ENCODE measurements around the gene UBAP1L.

UBAP1L gene

GRCh38 chr15:65060641-65061397, 54.2 kb downstream of the UBAP1L start:
- no peaks in the 10 kb centered on the region for H3K79me2 ChIP-seq (ENCODE audit: insufficient read depth, low read length)
- H3K9me3 ChIP-seq (ENCODE audit: insufficient read depth, low read depth, low read length), result no peaks in the 10 kb centered on the region
- H4K20me1 ChIP-seq (ENCODE audit: insufficient read depth, low read length, poor library complexity, severe bottlenecking), result no peaks in the 10 kb centered on the region
- H3K4me1 ChIP-seq (ENCODE audit: insufficient read depth, low read length, poor library complexity, severe bottlenecking), result peaks cover 17% of the 10 kb centered on the region
- TF ChIP-seq CTCF (conservative IDR thresholded peaks at IDR 0.05; ENCODE audit: low read length) (no peak), EZH2phosphoT487 (IDR thresholded peaks at IDR 0.05; ENCODE audit: borderline replicate concordance) (no peak)
- H3K9ac ChIP-seq (ENCODE audit: low read depth, low read length, poor library complexity, severe bottlenecking), result no peak overlapping the region
- H2AFZ ChIP-seq (ENCODE audit: low read length), result no peak overlapping the region
- no peak overlapping the region for H3K4me3 ChIP-seq (ENCODE audit: low read length, poor library complexity, severe bottlenecking)
- H3F3A ChIP-seq (ENCODE audit: low read depth), result peaks cover 2% of the 10 kb centered on the region; the same call in 1 of the 2 replicates
- H3K4me2 ChIP-seq (ENCODE audit: low read depth, low read length, poor library complexity, severe bottlenecking), result no peak overlapping the region
- H3K27me3 ChIP-seq (ENCODE audit: insufficient read depth, low read length, poor library complexity, severe bottlenecking), result no peaks in the 10 kb centered on the region
- no peaks in the 10 kb centered on the region for H3K9me2 ChIP-seq (replicated peaks; ENCODE audit: low read depth, low read length)
- no peaks in the 10 kb centered on the region for H3K36me3 ChIP-seq (ENCODE audit: insufficient read depth, low read length)

- Histone ChIP-seq H3K9me2 (replicated peaks; ENCODE audit: low read depth, low read length) (no peaks in the 10 kb centered on the region), H3K9ac (ENCODE audit: low read depth, low read length, poor library complexity, severe bottlenecking) (no peak overlapping the region), H3K79me2 (ENCODE audit: insufficient read depth, low read length) (no peaks in the 10 kb centered on the region), H3K4me1 (ENCODE audit: insufficient read depth, low read length, poor library complexity, severe bottlenecking) (peaks cover 25% of the 10 kb centered on the region), H3K36me3 (ENCODE audit: insufficient read depth, low read length) (no peaks in the 10 kb centered on the region), H3F3A (ENCODE audit: low read depth) (peaks cover 4% of the 10 kb centered on the region; the same call in 1 of the 2 replicates), H3K27me3 (ENCODE audit: insufficient read depth, low read length, poor library complexity, severe bottlenecking) (no peaks in the 10 kb centered on the region), H3K9me3 (ENCODE audit: insufficient read depth, low read depth, low read length) (no peaks in the 10 kb centered on the region), H3K4me3 (ENCODE audit: low read length, poor library complexity, severe bottlenecking) (no peak overlapping the region), H3K4me2 (ENCODE audit: low read depth, low read length, poor library complexity, severe bottlenecking) (no peak overlapping the region), H4K20me1 (ENCODE audit: insufficient read depth, low read length, poor library complexity, severe bottlenecking) (no peaks in the 10 kb centered on the region), H2AFZ (ENCODE audit: low read length) (no peak overlapping the region)
- TF ChIP-seq CTCF (conservative IDR thresholded peaks at IDR 0.05; ENCODE audit: low read length) (no peak), EZH2phosphoT487 (IDR thresholded peaks at IDR 0.05; ENCODE audit: borderline replicate concordance) (no peak)
Observed at GRCh38 chr15:65059931-65060596, 54.9 kb downstream of the UBAP1L start.

- H3K4me1 ChIP-seq (ENCODE audit: insufficient read depth, low read length, poor library complexity, severe bottlenecking), result peaks cover 32% of the 10 kb centered on the region
- H3K4me3 ChIP-seq (ENCODE audit: low read length, poor library complexity, severe bottlenecking), result no peak overlapping the region
- no peaks in the 10 kb centered on the region for H3K79me2 ChIP-seq (ENCODE audit: insufficient read depth, low read length)
- no peaks in the 10 kb centered on the region for H3K9me3 ChIP-seq (ENCODE audit: insufficient read depth, low read depth, low read length)
- H3K9me2 ChIP-seq (replicated peaks; ENCODE audit: low read depth, low read length), result no peaks in the 10 kb centered on the region
- H3K4me2 ChIP-seq (ENCODE audit: low read depth, low read length, poor library complexity, severe bottlenecking), result no peak overlapping the region
- no peaks in the 10 kb centered on the region for H3K36me3 ChIP-seq (ENCODE audit: insufficient read depth, low read length)
- no peaks in the 10 kb centered on the region for H4K20me1 ChIP-seq (ENCODE audit: insufficient read depth, low read length, poor library complexity, severe bottlenecking)
- H3K9ac ChIP-seq (ENCODE audit: low read depth, low read length, poor library complexity, severe bottlenecking), result no peak overlapping the region
- no peak for TF ChIP-seq CTCF (conservative IDR thresholded peaks at IDR 0.05; ENCODE audit: low read length)
- TF ChIP-seq EZH2phosphoT487 (IDR thresholded peaks at IDR 0.05; ENCODE audit: borderline replicate concordance), result no peak
- H3F3A ChIP-seq (ENCODE audit: low read depth), result peaks cover 4% of the 10 kb centered on the region; the same call in 1 of the 2 replicates
- no peaks in the 10 kb centered on the region for H3K27me3 ChIP-seq (ENCODE audit: insufficient read depth, low read length, poor library complexity, severe bottlenecking)
- H2AFZ ChIP-seq (ENCODE audit: low read length), result no peak overlapping the region
Observed at GRCh38 chr15:65059369-65059750, 55.6 kb downstream of the UBAP1L start.
